ENCODE data around the gene TBC1D13.
A peak's percentile ranks its signal among the peaks of the same experiment; 100 is the strongest.
"Not testable (repeated sequence)": the region's sequence is repeated elsewhere in the genome, so short reads cannot be mapped to it uniquely, and the experiment has no call there.

TBC1D13 gene

GRCh38 chr9:128845186-128845931 lies 58.3 kb downstream of the TBC1D13 start:
- H3K9me3 ChIP-seq (ENCODE audit: control extremely low read depth in 1 of 5, control insufficient read depth in 4 of 5, insufficient read depth in 2 of 5, low read depth in 1 of 5, low read length in 4 of 5): peaks cover 0 to 2% (median 0%) of the 10 kb centered on the region in 5 experiments
- H3K27ac ChIP-seq (ENCODE audit: insufficient read depth in 1 of 2, low read depth in 1 of 2, low read length in 2 of 2, poor library complexity in 1 of 2, severe bottlenecking in 2 of 2): no peak overlapping the region
- ChIA-PET CTCF (interaction anchor here (0.6 to 1.6 kb wide), 5 partner anchors 9 to 82 kb away, joined by 3 to 11 read pairs (median 3); no protein-coding TSS in a partner anchor), POLR2A (no interaction called here)
- H3K27me3 ChIP-seq (replicated peaks in 2 of 5; ENCODE audit: control insufficient read depth in 4 of 5, insufficient read depth in 5 of 5, low read length in 4 of 5): no peaks in the 10 kb centered on the region
- WGBS (ENCODE audit: insufficient coverage): 93% methylated on average over 11 of the region's 13 CpGs
- peaks cover 0 to 13% (median 6%) of the 10 kb centered on the region in 4 experiments for H3K36me3 ChIP-seq (ENCODE audit: control insufficient read depth in 4 of 4, insufficient read depth in 4 of 4, low read length in 3 of 4)
- H3K4me3 ChIP-seq (ENCODE audit: control insufficient read depth in 1 of 7, extremely low read depth in 1 of 7, insufficient read depth in 4 of 7, low read depth in 2 of 7, low read length in 6 of 7): no peak overlapping the region
- no peak for DNase-seq
- H3K4me1 ChIP-seq (ENCODE audit: control extremely low read depth in 1 of 4, control insufficient read depth in 4 of 4, insufficient read depth in 4 of 4, low read length in 3 of 4): no peaks in the 10 kb centered on the region

- 100% methylated on average over 3 of the region's 3 CpGs for WGBS (ENCODE audit: insufficient coverage)
- ChIA-PET CTCF (interaction anchor here (0.7 to 1.6 kb wide), 5 partner anchors 13 to 82 kb away, joined by 3 to 4 read pairs (median 4); no protein-coding TSS in a partner anchor), POLR2A (no interaction called here)
- Histone ChIP-seq H3K36me3 (ENCODE audit: control insufficient read depth in 4 of 4, insufficient read depth in 4 of 4, low read length in 3 of 4) (peaks cover 0 to 9% (median 6%) of the 10 kb centered on the region in 4 experiments), H3K9me3 (ENCODE audit: control extremely low read depth in 1 of 5, control insufficient read depth in 4 of 5, insufficient read depth in 2 of 5, low read depth in 1 of 5, low read length in 4 of 5) (peaks cover 0 to 9% (median 0%) of the 10 kb centered on the region in 5 experiments), H3K27ac (ENCODE audit: insufficient read depth in 1 of 2, low read depth in 1 of 2, low read length in 2 of 2, poor library complexity in 1 of 2, severe bottlenecking in 2 of 2) (no peak overlapping the region), H3K4me3 (ENCODE audit: control insufficient read depth in 1 of 7, extremely low read depth in 1 of 7, insufficient read depth in 4 of 7, low read depth in 2 of 7, low read length in 6 of 7) (no peak overlapping the region), H3K27me3 (replicated peaks in 2 of 5; ENCODE audit: control insufficient read depth in 4 of 5, insufficient read depth in 5 of 5, low read length in 4 of 5) (no peaks in the 10 kb centered on the region), H3K4me1 (ENCODE audit: control extremely low read depth in 1 of 4, control insufficient read depth in 4 of 4, insufficient read depth in 4 of 4, low read length in 3 of 4) (no peaks in the 10 kb centered on the region)
- DNase-seq: no peak
Observed at GRCh38 chr9:128846680-128847030, 59.6 kb downstream of the TBC1D13 start.

- POLR2A ChIA-PET: no interaction called here
- Histone ChIP-seq H3K27me3 (replicated peaks in 2 of 5; ENCODE audit: control insufficient read depth in 4 of 5, insufficient read depth in 5 of 5, low read length in 4 of 5) (no peaks in the 10 kb centered on the region), H3K4me1 (ENCODE audit: control extremely low read depth in 1 of 4, control insufficient read depth in 4 of 4, insufficient read depth in 4 of 4, low read length in 3 of 4) (no peaks in the 10 kb centered on the region), H3K27ac (ENCODE audit: insufficient read depth in 1 of 2, low read depth in 1 of 2, low read length in 2 of 2, poor library complexity in 1 of 2, severe bottlenecking in 2 of 2) (no peak overlapping the region), H3K9me3 (ENCODE audit: control extremely low read depth in 1 of 5, control insufficient read depth in 4 of 5, insufficient read depth in 2 of 5, low read depth in 1 of 5, low read length in 4 of 5) (peaks cover 0 to 9% (median 0%) of the 10 kb centered on the region in 5 experiments), H3K4me3 (ENCODE audit: control insufficient read depth in 1 of 7, extremely low read depth in 1 of 7, insufficient read depth in 4 of 7, low read depth in 2 of 7, low read length in 6 of 7) (no peak overlapping the region), H3K36me3 (ENCODE audit: control insufficient read depth in 4 of 4, insufficient read depth in 4 of 4, low read length in 3 of 4) (peaks cover 0 to 6% (median 0%) of the 10 kb centered on the region in 4 experiments)
- CTCF ChIA-PET: interaction anchor here (1.2 to 1.6 kb wide), 2 partner anchors 16 to 81 kb away, joined by 3 to 4 read pairs; no protein-coding TSS in a partner anchor
- DNase-seq: no peak
- 86% methylated on average over 1 of the region's 1 CpG for WGBS (ENCODE audit: insufficient coverage)
Observed at GRCh38 chr9:128847803-128848202, 60.8 kb downstream of the TBC1D13 start.

- H3K27me3 ChIP-seq (replicated peaks in 2 of 5; ENCODE audit: control insufficient read depth in 4 of 5, insufficient read depth in 5 of 5, low read length in 4 of 5); H3K27ac ChIP-seq (ENCODE audit: insufficient read depth in 1 of 2, low read depth in 1 of 2, low read length in 2 of 2, poor library complexity in 1 of 2, severe bottlenecking in 2 of 2); H3K4me1 ChIP-seq (ENCODE audit: control extremely low read depth in 1 of 4, control insufficient read depth in 4 of 4, insufficient read depth in 4 of 4, low read length in 3 of 4); DNase-seq; H3K4me3 ChIP-seq (ENCODE audit: control insufficient read depth in 1 of 7, extremely low read depth in 1 of 7, insufficient read depth in 4 of 7, low read depth in 2 of 7, low read length in 6 of 7); H3K9me3 ChIP-seq (ENCODE audit: control extremely low read depth in 1 of 5, control insufficient read depth in 4 of 5, insufficient read depth in 2 of 5, low read depth in 1 of 5, low read length in 4 of 5); POLR2A ChIA-PET; H3K36me3 ChIP-seq (ENCODE audit: control insufficient read depth in 4 of 4, insufficient read depth in 4 of 4, low read length in 3 of 4): not testable (repeated sequence)
- WGBS (ENCODE audit: insufficient coverage): 83% methylated on average over 2 of the region's 10 CpGs
- CTCF ChIA-PET: interaction anchor here (1.6 to 2.1 kb wide), 4 partner anchors 11 to 142 kb away, joined by 3 to 11 read pairs (median 4); no protein-coding TSS in a partner anchor
Observed at GRCh38 chr9:128851024-128851423, 64.0 kb downstream of the TBC1D13 start.

GRCh38 chr9:128851779-128852600 lies 64.9 kb downstream of the TBC1D13 start:
- H3K9me3 ChIP-seq (ENCODE audit: control extremely low read depth in 1 of 5, control insufficient read depth in 4 of 5, insufficient read depth in 2 of 5, low read depth in 1 of 5, low read length in 4 of 5); H3K36me3 ChIP-seq (ENCODE audit: control insufficient read depth in 4 of 4, insufficient read depth in 4 of 4, low read length in 3 of 4); POLR2A ChIA-PET; H3K4me1 ChIP-seq (ENCODE audit: control extremely low read depth in 1 of 4, control insufficient read depth in 4 of 4, insufficient read depth in 4 of 4, low read length in 3 of 4); H3K4me3 ChIP-seq (ENCODE audit: control insufficient read depth in 1 of 7, extremely low read depth in 1 of 7, insufficient read depth in 4 of 7, low read depth in 2 of 7, low read length in 6 of 7); H3K27me3 ChIP-seq (replicated peaks in 2 of 5; ENCODE audit: control insufficient read depth in 4 of 5, insufficient read depth in 5 of 5, low read length in 4 of 5); H3K27ac ChIP-seq (ENCODE audit: insufficient read depth in 1 of 2, low read depth in 1 of 2, low read length in 2 of 2, poor library complexity in 1 of 2, severe bottlenecking in 2 of 2): not testable (repeated sequence)
- CTCF ChIA-PET: interaction anchor here (1.0 to 2.1 kb wide), 5 partner anchors 10 to 141 kb away, joined by 3 to 11 read pairs (median 4); no protein-coding TSS in a partner anchor
- WGBS (ENCODE audit: insufficient coverage): 85% methylated on average over 6 of the region's 10 CpGs
- peak; percentile 46 to 66 (median 64) for DNase-seq

- H3K4me3 ChIP-seq (ENCODE audit: control insufficient read depth in 1 of 7, extremely low read depth in 1 of 7, insufficient read depth in 4 of 7, low read depth in 2 of 7, low read length in 6 of 7); POLR2A ChIA-PET; H3K9me3 ChIP-seq (ENCODE audit: control extremely low read depth in 1 of 5, control insufficient read depth in 4 of 5, insufficient read depth in 2 of 5, low read depth in 1 of 5, low read length in 4 of 5); H3K4me1 ChIP-seq (ENCODE audit: control extremely low read depth in 1 of 4, control insufficient read depth in 4 of 4, insufficient read depth in 4 of 4, low read length in 3 of 4); H3K36me3 ChIP-seq (ENCODE audit: control insufficient read depth in 4 of 4, insufficient read depth in 4 of 4, low read length in 3 of 4); DNase-seq; H3K27ac ChIP-seq (ENCODE audit: insufficient read depth in 1 of 2, low read depth in 1 of 2, low read length in 2 of 2, poor library complexity in 1 of 2, severe bottlenecking in 2 of 2); H3K27me3 ChIP-seq (replicated peaks in 2 of 5; ENCODE audit: control insufficient read depth in 4 of 5, insufficient read depth in 5 of 5, low read length in 4 of 5): not testable (repeated sequence)
- no CpG with 5 or more reads among the region's 2 CpGs for WGBS (ENCODE audit: insufficient coverage)
- CTCF ChIA-PET: interaction anchor here (1.0 to 2.1 kb wide), 6 partner anchors 9 to 140 kb away, joined by 3 to 11 read pairs (median 4); no protein-coding TSS in a partner anchor
Observed at GRCh38 chr9:128852646-128853045, 65.6 kb downstream of the TBC1D13 start.
